Measurements from ENCODE around the gene NXPH1.

- TF ChIP-seq, protein P1, sequence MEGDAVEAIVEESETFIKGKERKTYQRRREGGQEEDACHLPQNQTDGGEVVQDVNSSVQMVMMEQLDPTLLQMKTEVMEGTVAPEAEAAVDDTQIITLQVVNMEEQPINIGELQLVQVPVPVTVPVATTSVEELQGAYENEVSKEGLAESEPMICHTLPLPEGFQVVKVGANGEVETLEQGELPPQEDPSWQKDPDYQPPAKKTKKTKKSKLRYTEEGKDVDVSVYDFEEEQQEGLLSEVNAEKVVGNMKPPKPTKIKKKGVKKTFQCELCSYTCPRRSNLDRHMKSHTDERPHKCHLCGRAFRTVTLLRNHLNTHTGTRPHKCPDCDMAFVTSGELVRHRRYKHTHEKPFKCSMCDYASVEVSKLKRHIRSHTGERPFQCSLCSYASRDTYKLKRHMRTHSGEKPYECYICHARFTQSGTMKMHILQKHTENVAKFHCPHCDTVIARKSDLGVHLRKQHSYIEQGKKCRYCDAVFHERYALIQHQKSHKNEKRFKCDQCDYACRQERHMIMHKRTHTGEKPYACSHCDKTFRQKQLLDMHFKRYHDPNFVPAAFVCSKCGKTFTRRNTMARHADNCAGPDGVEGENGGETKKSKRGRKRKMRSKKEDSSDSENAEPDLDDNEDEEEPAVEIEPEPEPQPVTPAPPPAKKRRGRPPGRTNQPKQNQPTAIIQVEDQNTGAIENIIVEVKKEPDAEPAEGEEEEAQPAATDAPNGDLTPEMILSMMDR (IDR thresholded peaks at IDR 0.05): no peak
- TF ChIP-seq POLR2AphosphoS5 (IDR thresholded peaks at IDR 0.05): no peak
These were observed 7.3 kb downstream of the NXPH1 start for GRCh38 chr7:8440670-8441069.
